IMR-90 (cell line): ENCODE measurements around the gene FCER1A. TPM values are rescaled to one million over a fixed set of nuclear protein-coding genes. Genes with fewer than 3 reads are reported as not detected.

ENCODE experiments used
- polyA plus RNA-seq, 3 experiments: library from polyadenylated mRNA; depleted of rRNA; stranded (reverse); fragments of >200 nt; gene quantifications; 2 replicates each; pipeline ENCODE4 v1.2.3, GENCODE V29; 2012; ENCODE audit warnings: low replicate concordance in 1 of 3
- total RNA-seq: library from RNA; depleted of rRNA; stranded (reverse); fragments of >200 nt; gene quantifications from 2 replicates; pipeline ENCODE4 v1.2.3, GENCODE V29; 2012; rRNA removed

FCER1A gene
- total and polyA plus RNA-seq, 2 of the 4 experiments (the other 2 are of a cell fraction): not detected

Other genes with a start within 250 kb of the FCER1A start
- not detected in 2 replicates for gene AIM2, start 225.6 kb upstream of the FCER1A start, total RNA-seq
- gene AIM2, start 225.6 kb upstream of the FCER1A start, polyA plus RNA-seq (2012; rRNA removed): not detected in 2 replicates
- gene CADM3, start 130.7 kb upstream of the FCER1A start, total RNA-seq: not detected in 2 replicates
- not detected in 2 replicates for gene CADM3, start 130.7 kb upstream of the FCER1A start, polyA plus RNA-seq (2012; rRNA removed)
- gene ACKR1, start 97.5 kb upstream of the FCER1A start, total RNA-seq: not detected in 2 replicates
- not detected in 2 replicates for gene ACKR1, start 97.5 kb upstream of the FCER1A start, polyA plus RNA-seq (2012; rRNA removed)
- not detected in 2 replicates for gene OR10J4, start 129.9 kb downstream of the FCER1A start, total RNA-seq
- not detected in 2 replicates for gene OR10J4, start 129.9 kb downstream of the FCER1A start, polyA plus RNA-seq (2012; rRNA removed)
- not detected in 2 replicates for gene OR10J1, start 137.4 kb downstream of the FCER1A start, total RNA-seq
- gene OR10J1, start 137.4 kb downstream of the FCER1A start, polyA plus RNA-seq (2012; rRNA removed): not detected in 2 replicates
- gene OR10J5, start 233.7 kb downstream of the FCER1A start, total RNA-seq: not detected in 2 replicates
- gene OR10J5, start 233.7 kb downstream of the FCER1A start, polyA plus RNA-seq (2012; rRNA removed): not detected in 2 replicates